Vagina (tissue), 2 donors: ENCODE results near the gene COLEC12.

ENCODE experiments used
- POLR2A ChIP-seq, 2 donors: fragments of 450-650 bp; IDR thresholded peaks; one replicate each; pipeline ENCODE4 v1.6.1; 2017; ENCODE audit warnings: antibody characterized with exemption in 2 of 2, mild to moderate bottlenecking in 2 of 2, moderate library complexity in 2 of 2
- POLR2AphosphoS5 ChIP-seq, 2 donors: sonication (generic); formaldehyde crosslinking; IDR thresholded peaks; one replicate each; pipeline ENCODE4 v1.9.0; 2017; ENCODE audit warnings: antibody characterized with exemption in 2 of 2, mild to moderate bottlenecking in 2 of 2, low read depth in 1 of 2; ENCODE audit not compliant: insufficient read depth in 1 of 2
- TF ChIP-seq, protein P1 (sequence below), 3 experiments: fragments of 450-650 bp in 2 of 3; fragments of 200-600 bp in 1 of 3; sonication (generic) in 1 of 3; IDR thresholded peaks; one replicate each; pipeline ENCODE4 v1.5.1; 2017 to 2019; ENCODE audit warnings: antibody characterized with exemption in 3 of 3, mild to moderate bottlenecking in 2 of 3, moderate library complexity in 2 of 3

DNA sequence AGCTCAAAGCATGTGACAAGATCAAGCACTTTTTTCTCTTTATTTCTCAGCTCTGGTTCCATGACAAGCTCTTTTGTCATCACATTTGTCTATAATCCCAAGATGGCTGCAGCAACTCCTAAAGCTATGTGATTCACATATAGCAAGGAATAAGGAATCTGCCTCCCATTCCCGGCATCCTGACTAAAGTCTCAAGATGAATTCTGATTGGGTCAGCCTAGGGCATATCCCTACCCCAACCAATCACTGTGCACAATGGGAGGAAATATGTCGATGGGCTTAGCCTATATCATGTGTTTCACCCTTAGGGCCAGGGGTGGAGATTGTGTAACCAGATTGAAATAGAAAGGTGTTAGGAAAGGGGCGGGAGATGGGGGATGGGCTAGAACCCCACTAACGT lies 23.1 kb upstream of the COLEC12 start:
- TF ChIP-seq, protein P1, sequence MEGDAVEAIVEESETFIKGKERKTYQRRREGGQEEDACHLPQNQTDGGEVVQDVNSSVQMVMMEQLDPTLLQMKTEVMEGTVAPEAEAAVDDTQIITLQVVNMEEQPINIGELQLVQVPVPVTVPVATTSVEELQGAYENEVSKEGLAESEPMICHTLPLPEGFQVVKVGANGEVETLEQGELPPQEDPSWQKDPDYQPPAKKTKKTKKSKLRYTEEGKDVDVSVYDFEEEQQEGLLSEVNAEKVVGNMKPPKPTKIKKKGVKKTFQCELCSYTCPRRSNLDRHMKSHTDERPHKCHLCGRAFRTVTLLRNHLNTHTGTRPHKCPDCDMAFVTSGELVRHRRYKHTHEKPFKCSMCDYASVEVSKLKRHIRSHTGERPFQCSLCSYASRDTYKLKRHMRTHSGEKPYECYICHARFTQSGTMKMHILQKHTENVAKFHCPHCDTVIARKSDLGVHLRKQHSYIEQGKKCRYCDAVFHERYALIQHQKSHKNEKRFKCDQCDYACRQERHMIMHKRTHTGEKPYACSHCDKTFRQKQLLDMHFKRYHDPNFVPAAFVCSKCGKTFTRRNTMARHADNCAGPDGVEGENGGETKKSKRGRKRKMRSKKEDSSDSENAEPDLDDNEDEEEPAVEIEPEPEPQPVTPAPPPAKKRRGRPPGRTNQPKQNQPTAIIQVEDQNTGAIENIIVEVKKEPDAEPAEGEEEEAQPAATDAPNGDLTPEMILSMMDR (IDR thresholded peaks at IDR 0.05), result no peak
- TF ChIP-seq POLR2AphosphoS5 (IDR thresholded peaks at IDR 0.05; ENCODE audit: insufficient read depth in 1 of 2, low read depth in 1 of 2), result no peak
- TF ChIP-seq POLR2A (IDR thresholded peaks at IDR 0.05), result no peak
